CD4-positive, CD25-positive, alpha-beta regulatory T cell (primary cell): ENCODE results near the gene CNOT10. TPM values are rescaled to one million over a fixed set of nuclear protein-coding genes. Genes with fewer than 3 reads are reported as not detected.
"Not testable (repeated sequence)": the region's sequence is repeated elsewhere in the genome, so short reads cannot be mapped to it uniquely, and the experiment has no call there.

Experiments used
- ATAC-seq, 2 donors: fragments of 150-1000 bp; cut with Tn5 transposase; one replicate each; pipeline ENCODE4 v1.10.0; 2021; ENCODE audit warnings: low read depth in 2 of 2, moderate number of reproducible peaks in 2 of 2, moderate library complexity in 1 of 2
- DNase-seq, 3 donors: peaks; one replicate each; pipeline versions ENCODE4 v3.0.0 to v3.0.0-alpha.2; 2012 to 2022; ENCODE audit warnings: mixed read lengths in 1 of 3
- H3K27ac ChIP-seq: one replicate; pipeline ENCODE4 v1.7.0; 2013; ENCODE audit warnings: mild to moderate bottlenecking, low read length; ENCODE audit not compliant: insufficient read depth, poor library complexity, severe bottlenecking
- H3K27me3 ChIP-seq: one replicate; pipeline ENCODE4 v1.7.0; 2013; ENCODE audit warnings: low read length; ENCODE audit not compliant: control insufficient read depth, insufficient read depth
- H3K36me3 ChIP-seq: one replicate; pipeline ENCODE4 v1.7.0; 2013; ENCODE audit warnings: mild to moderate bottlenecking, low read length, moderate library complexity; ENCODE audit not compliant: control insufficient read depth, insufficient read depth
- H3K4me1 ChIP-seq: 2 replicates; pipeline ENCODE4 v1.7.0; 2013; ENCODE audit warnings: mild to moderate bottlenecking, low read length; ENCODE audit not compliant: insufficient read depth, control insufficient read depth, poor library complexity, severe bottlenecking
- H3K4me3 ChIP-seq: one replicate; pipeline ENCODE4 v1.7.0; 2013; ENCODE audit warnings: low read depth, mild to moderate bottlenecking, low read length, moderate library complexity
- H3K9me3 ChIP-seq, 2 experiments: 1 replicate in 1 of 2; 2 replicates in 1 of 2; pipeline ENCODE4 v1.7.0; 2013; ENCODE audit warnings: low read length in 2 of 2, mild to moderate bottlenecking in 1 of 2, moderate library complexity in 1 of 2; ENCODE audit not compliant: control insufficient read depth in 2 of 2
- H3K27ac Mint-ChIP-seq, 3 donors: one replicate each; pipeline ENCODE4 v1.8.0; 2020 to 2022; ENCODE audit warnings: mild to moderate bottlenecking in 3 of 3, mixed read lengths in 3 of 3, moderate library complexity in 2 of 3
- H3K27me3 Mint-ChIP-seq: one replicate; pipeline ENCODE4 v1.8.0; 2022; ENCODE audit warnings: mild to moderate bottlenecking, mixed read lengths
- H3K36me3 Mint-ChIP-seq: one replicate; pipeline ENCODE4 v1.8.0; 2020; ENCODE audit warnings: mixed read lengths
- H3K4me1 Mint-ChIP-seq, 4 donors: one replicate each; pipeline ENCODE4 v1.8.0; 2020 to 2022; ENCODE audit warnings: mixed read lengths in 4 of 4, mild to moderate bottlenecking in 1 of 4
- H3K4me3 Mint-ChIP-seq, 4 donors: one replicate each; pipeline ENCODE4 v1.8.0; 2020 to 2022; ENCODE audit warnings: mild to moderate bottlenecking in 4 of 4, mixed read lengths in 4 of 4, moderate library complexity in 3 of 4
- H3K9me3 Mint-ChIP-seq, 7 donors: one replicate each; pipeline ENCODE4 v1.8.0; 2020 to 2022; ENCODE audit warnings: mixed read lengths in 7 of 7, mild to moderate bottlenecking in 3 of 7, moderate library complexity in 2 of 7
- polyA plus RNA-seq, 4 donors: library from polyadenylated mRNA; unstranded; fragments of 300-500 nt; fragmentation: Illumina TruSeq; gene quantifications; one replicate each; pipeline ENCODE4 v1.2.3, GENCODE V29; 2021
- total RNA-seq: library from RNA; stranded (reverse); gene quantifications from one replicate; pipeline ENCODE4 v1.2.3, GENCODE V29; 2022

The CNOT10 gene
- total and polyA plus RNA-seq, 5 donors from 2014 or later: 29.9 to 33.9 (median 32.3) TPM

- H3K27me3 ChIP-seq, H3K27ac ChIP-seq, DNase-seq, ATAC-seq, H3K27ac Mint-ChIP-seq, H3K4me1 ChIP-seq, H3K9me3 Mint-ChIP-seq, H3K36me3 ChIP-seq, H3K4me1 Mint-ChIP-seq, H3K4me3 ChIP-seq, H3K4me3 Mint-ChIP-seq, H3K9me3 ChIP-seq, H3K36me3 Mint-ChIP-seq: not testable (repeated sequence)
- peaks cover 34% of the 10 kb centered on the region for H3K27me3 Mint-ChIP-seq
Observed at GRCh38 chr3:32652337-32653100, 32.5 kb upstream of the CNOT10 start.

DNA sequence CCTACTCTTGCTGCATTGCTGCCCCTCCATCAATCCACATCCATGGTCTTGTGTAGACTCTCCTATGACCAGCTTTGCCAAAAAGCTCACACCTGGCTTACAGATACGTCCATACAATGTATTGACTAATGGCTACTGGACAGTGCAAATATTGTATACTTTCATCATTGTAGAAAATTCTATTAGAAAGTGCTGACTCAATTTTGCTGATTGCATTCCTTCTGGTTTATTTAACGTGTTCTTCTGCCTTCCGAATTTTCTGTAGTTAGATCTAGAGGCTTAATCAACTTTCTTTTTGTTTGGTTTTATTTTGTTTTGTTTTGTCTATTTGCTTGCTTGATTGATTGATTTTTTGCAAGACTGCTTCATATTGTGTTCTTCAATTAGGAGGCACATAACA lies 29.8 kb upstream of the CNOT10 start:
- Mint-ChIP-seq H3K9me3 (peaks cover 0 to 2% (median 0%) of the 10 kb centered on the region in 7 donors), H3K4me3 (no peak overlapping the region), H3K36me3 (no peaks in the 10 kb centered on the region), H3K27me3 (peaks cover 32% of the 10 kb centered on the region), H3K27ac (no peak overlapping the region), H3K4me1 (no peaks in the 10 kb centered on the region)
- no peak for DNase-seq
- Histone ChIP-seq H3K27me3 (peaks cover 11% of the 10 kb centered on the region), H3K9me3 (no peaks in the 10 kb centered on the region), H3K4me1 (no peaks in the 10 kb centered on the region), H3K36me3 (no peaks in the 10 kb centered on the region), H3K27ac (no peak overlapping the region), H3K4me3 (no peak overlapping the region)
- ATAC-seq: no peak

DNA sequence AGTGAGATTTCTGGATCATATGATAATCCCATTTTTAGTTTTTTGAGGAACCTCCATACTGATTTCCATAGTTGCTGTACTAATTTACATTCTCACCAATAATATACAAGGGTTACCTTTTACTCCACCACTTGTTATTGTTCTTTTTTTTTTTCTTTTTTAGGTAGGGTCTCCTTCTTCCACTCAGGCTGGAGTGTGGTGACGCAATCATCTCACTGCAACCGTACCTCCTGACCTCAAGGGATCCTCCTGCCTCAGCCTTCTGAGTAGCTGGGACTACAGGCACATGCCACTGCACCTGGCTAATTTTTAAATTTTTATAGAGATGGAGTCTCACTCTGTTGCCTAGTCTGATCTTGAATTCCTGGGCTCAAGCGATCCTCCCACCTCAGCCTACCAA lies 24.4 kb upstream of the CNOT10 start:
- H3K4me1 Mint-ChIP-seq: peaks cover 0 to 2% (median 0%) of the 10 kb centered on the region in 4 donors

DNA sequence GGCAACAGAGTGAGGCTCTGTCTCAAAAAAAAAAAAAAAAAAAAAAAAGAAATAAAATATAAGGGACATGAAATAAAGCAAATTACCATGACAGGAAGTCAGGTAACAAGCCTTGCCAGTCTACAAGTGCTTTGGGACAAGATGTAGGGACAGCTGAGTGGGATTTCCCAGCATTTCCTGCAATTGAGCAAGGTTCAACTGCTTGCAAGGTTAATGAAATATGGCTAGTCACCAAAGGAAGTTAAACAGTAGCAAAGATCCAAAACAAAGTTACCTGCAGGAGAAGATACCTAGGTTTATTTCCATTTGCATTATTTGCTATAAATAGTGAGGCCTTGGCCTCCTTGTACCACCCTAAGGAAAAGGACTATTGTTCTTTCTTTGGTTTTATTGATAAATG lies 22.3 kb upstream of the CNOT10 start:
- no peak overlapping the region for H3K27ac Mint-ChIP-seq
- H3K9me3 ChIP-seq: no peaks in the 10 kb centered on the region
- H3K27me3 Mint-ChIP-seq: peaks cover 20% of the 10 kb centered on the region
- peaks cover 0 to 2% (median 0%) of the 10 kb centered on the region in 4 donors for H3K4me1 Mint-ChIP-seq
- no peaks in the 10 kb centered on the region for H3K9me3 Mint-ChIP-seq
- H3K27ac ChIP-seq: no peak overlapping the region
- ATAC-seq (no peak), DNase-seq (no peak)
- no peak overlapping the region for H3K4me3 Mint-ChIP-seq
- H3K36me3 ChIP-seq: no peaks in the 10 kb centered on the region
- no peaks in the 10 kb centered on the region for H3K36me3 Mint-ChIP-seq
- no peaks in the 10 kb centered on the region for H3K4me1 ChIP-seq
- no peak overlapping the region for H3K4me3 ChIP-seq
- H3K27me3 ChIP-seq: peaks cover 7% of the 10 kb centered on the region

More for the DNA sequence above, 24.4 kb upstream of the CNOT10 start:
- H3K4me3 ChIP-seq: no peak overlapping the region
- Mint-ChIP-seq H3K36me3 (no peaks in the 10 kb centered on the region), H3K27ac (no peak overlapping the region), H3K9me3 (peaks cover 0 to 2% (median 0%) of the 10 kb centered on the region in 7 donors), H3K27me3 (peaks cover 28% of the 10 kb centered on the region), H3K4me3 (no peak overlapping the region)
- peaks cover 11% of the 10 kb centered on the region for H3K27me3 ChIP-seq
- H3K4me1 ChIP-seq: no peaks in the 10 kb centered on the region
- DNase-seq: no peak
- no peaks in the 10 kb centered on the region for H3K36me3 ChIP-seq
- no peaks in the 10 kb centered on the region for H3K9me3 ChIP-seq
- ATAC-seq: no peak
- H3K27ac ChIP-seq: no peak overlapping the region

DNA sequence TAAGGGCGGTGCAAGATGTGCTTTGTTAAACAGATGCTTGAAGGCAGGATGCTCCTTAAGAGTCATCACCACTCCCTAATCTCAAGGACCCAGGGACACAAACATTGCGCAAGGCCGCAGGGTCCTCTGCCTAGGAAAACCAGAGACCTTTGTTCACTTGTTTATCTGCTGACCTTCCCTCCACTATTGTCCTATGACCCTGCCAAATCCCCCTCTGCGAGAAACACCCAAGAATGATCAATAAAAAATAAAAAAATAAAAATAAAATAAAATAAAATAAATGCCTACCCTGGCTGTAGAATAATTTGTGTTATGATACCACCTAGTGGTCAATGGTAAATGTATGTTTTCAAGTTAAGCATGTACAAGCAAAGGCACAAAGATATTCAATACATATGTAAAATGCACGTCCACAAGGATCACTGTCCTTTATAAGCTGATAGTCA lies 20.3 kb upstream of the CNOT10 start:
- ATAC-seq: peak in 1 of 2 donors; percentile 42
- not testable (repeated sequence) for H3K4me3 ChIP-seq, H3K27ac Mint-ChIP-seq, H3K4me3 Mint-ChIP-seq, H3K36me3 Mint-ChIP-seq, H3K4me1 ChIP-seq, H3K27me3 ChIP-seq, H3K4me1 Mint-ChIP-seq, H3K9me3 Mint-ChIP-seq, H3K9me3 ChIP-seq, H3K36me3 ChIP-seq, H3K27ac ChIP-seq
- DNase-seq: peak in 2 of 3 donors; percentile 49 to 58
- H3K27me3 Mint-ChIP-seq: peaks cover 23% of the 10 kb centered on the region

DNA sequence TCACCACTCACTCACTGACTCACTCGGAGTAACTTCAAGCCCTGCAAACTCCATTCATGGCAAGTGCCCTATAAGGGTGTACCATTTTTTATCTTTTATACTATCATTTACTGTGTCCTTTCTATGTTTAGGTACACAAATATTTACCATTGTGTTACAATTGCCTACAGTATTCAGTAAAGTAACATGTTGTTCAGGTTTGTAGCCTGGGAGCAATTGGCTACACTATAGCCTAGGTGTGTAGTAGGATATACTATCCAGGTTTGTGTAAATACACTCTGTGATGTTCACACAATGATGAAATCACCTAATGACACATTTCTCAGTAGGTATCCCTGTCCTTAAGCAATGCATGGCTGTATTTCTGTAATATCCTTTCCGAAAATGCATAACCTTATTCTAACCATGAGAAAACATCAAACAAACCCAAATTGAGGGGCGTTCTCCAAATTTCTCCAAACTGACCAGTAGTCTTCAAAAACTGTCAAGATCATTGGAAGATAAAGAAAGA lies 17.9 kb upstream of the CNOT10 start:
- DNase-seq: no peak
- no peak overlapping the region for H3K27ac Mint-ChIP-seq
- no peak for ATAC-seq

DNA sequence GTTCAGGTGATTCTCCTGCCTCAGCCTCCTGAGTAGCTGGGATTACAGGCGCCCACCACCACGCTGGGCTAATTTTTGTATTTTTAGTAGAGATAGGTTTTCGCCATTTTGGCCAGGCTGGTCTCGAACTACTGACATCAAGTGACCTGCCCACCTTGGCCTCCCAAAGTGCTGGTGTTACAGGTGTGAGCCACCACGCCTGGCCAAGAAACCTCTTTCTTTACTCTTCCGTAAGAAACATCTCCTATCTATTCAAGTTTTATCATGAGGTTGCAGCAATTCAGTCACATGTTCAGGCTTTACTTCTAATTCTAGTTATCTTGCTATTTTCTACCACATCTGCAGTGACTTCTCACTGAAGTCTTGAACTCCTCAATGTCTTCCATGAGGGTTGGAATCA lies 15.8 kb upstream of the CNOT10 start:
- H3K36me3 ChIP-seq, H3K4me3 Mint-ChIP-seq, H3K36me3 Mint-ChIP-seq, H3K9me3 Mint-ChIP-seq, H3K4me3 ChIP-seq, H3K27me3 ChIP-seq, H3K27ac ChIP-seq, H3K9me3 ChIP-seq, ATAC-seq, H3K4me1 Mint-ChIP-seq, DNase-seq, H3K27ac Mint-ChIP-seq, H3K4me1 ChIP-seq: not testable (repeated sequence)
- H3K27me3 Mint-ChIP-seq: peaks cover 28% of the 10 kb centered on the region

More for the DNA sequence above, 17.9 kb upstream of the CNOT10 start:
- no peaks in the 10 kb centered on the region for H3K27me3 ChIP-seq
- no peaks in the 10 kb centered on the region for H3K9me3 Mint-ChIP-seq
- H3K4me1 Mint-ChIP-seq: peaks cover 0 to 2% (median 0%) of the 10 kb centered on the region in 4 donors
- no peak overlapping the region for H3K27ac ChIP-seq
- H3K4me1 ChIP-seq: no peaks in the 10 kb centered on the region
- no peaks in the 10 kb centered on the region for H3K36me3 Mint-ChIP-seq
- no peak overlapping the region for H3K4me3 ChIP-seq
- peaks cover 28% of the 10 kb centered on the region for H3K27me3 Mint-ChIP-seq
- no peak overlapping the region for H3K4me3 Mint-ChIP-seq
- no peaks in the 10 kb centered on the region for H3K9me3 ChIP-seq
- no peaks in the 10 kb centered on the region for H3K36me3 ChIP-seq

- not testable (repeated sequence) for H3K27me3 ChIP-seq, H3K27ac Mint-ChIP-seq, H3K4me1 Mint-ChIP-seq, DNase-seq, H3K9me3 Mint-ChIP-seq, H3K4me3 ChIP-seq, H3K36me3 Mint-ChIP-seq, ATAC-seq, H3K9me3 ChIP-seq, H3K27ac ChIP-seq, H3K4me1 ChIP-seq, H3K36me3 ChIP-seq
- H3K27me3 Mint-ChIP-seq: peaks cover 25% of the 10 kb centered on the region
- peak overlapping the region in 1 of 4 donors; percentile 31 for H3K4me3 Mint-ChIP-seq
Observed at GRCh38 chr3:32673730-32674129, 11.3 kb upstream of the CNOT10 start.
